Measurements from ENCODE around the gene ATP10A.

Gene ATP10A

DNA sequence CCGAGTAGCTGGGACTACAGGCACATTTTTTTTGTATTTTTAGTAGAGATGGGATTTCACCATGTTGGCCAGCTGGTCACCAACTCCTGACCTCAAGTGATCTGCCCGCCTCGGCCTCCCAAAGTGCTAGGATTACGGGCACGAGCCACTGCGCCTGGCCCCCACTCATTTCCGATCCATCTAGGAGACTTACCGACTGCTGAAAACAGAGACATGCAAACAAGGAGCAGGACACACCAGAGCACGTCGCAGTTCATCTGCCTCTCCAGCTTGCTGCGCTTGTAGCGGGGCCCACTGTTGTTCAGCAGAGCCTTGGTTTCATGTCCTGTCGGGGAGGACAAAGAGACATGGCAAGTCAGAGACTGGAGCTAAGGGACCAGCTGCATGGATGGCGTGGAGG lies 137.4 kb downstream of the ATP10A start:
- Histone ChIP-seq H4K8ac (ENCODE audit: low read depth, low read length) (no peak overlapping the region), H2BK120ac (ENCODE audit: insufficient read depth, low read length, poor library complexity) (no peak overlapping the region), H3K79me1 (ENCODE audit: low read length) (no peaks in the 10 kb centered on the region), H4K91ac (ENCODE audit: low read depth, low read length) (no peak overlapping the region), H4K12ac (ENCODE audit: low read depth, low read length) (no peak overlapping the region), H3K4me1 (ENCODE audit: control insufficient read depth in 1 of 2, insufficient read depth in 2 of 2, low read length in 2 of 2) (peaks cover 1 to 2% of the 10 kb centered on the region in 2 experiments), H3K9me3 (ENCODE audit: insufficient read depth, low read depth, low read length) (no peaks in the 10 kb centered on the region), H2AFZ (ENCODE audit: insufficient read depth, low read length, poor library complexity) (no peak overlapping the region), H3K36me3 (ENCODE audit: control insufficient read depth in 1 of 2, insufficient read depth in 2 of 2, low read length in 2 of 2) (no peaks in the 10 kb centered on the region), H2AK5ac (ENCODE audit: low read length) (no peak overlapping the region), H3K4ac (ENCODE audit: low read depth, low read length) (no peak overlapping the region), H3K9ac (ENCODE audit: low read length) (no peak overlapping the region), H3K27ac (ENCODE audit: low read depth, low read length) (no peak overlapping the region), H2BK5ac (ENCODE audit: low read depth, low read length, poor library complexity) (no peak overlapping the region), H3K4me3 (ENCODE audit: low read depth, low read length) (no peak overlapping the region), H3K18ac (ENCODE audit: low read length) (no peak overlapping the region), H3K14ac (ENCODE audit: low read length) (no peak overlapping the region), H2BK12ac (ENCODE audit: low read length) (no peak overlapping the region), H3K27me3 (ENCODE audit: insufficient read depth, low read length) (no peaks in the 10 kb centered on the region), H3K79me2 (ENCODE audit: control insufficient read depth, insufficient read depth, low read length, poor library complexity) (no peaks in the 10 kb centered on the region), H3K23ac (ENCODE audit: low read length) (no peak overlapping the region), H3K4me2 (ENCODE audit: low read length) (no peak overlapping the region)
- no CpG with 5 or more reads among the region's 14 CpGs for WGBS (ENCODE audit: extremely low coverage, insufficient coverage, insufficient read length)
- DNase-seq, result no peak

DNA sequence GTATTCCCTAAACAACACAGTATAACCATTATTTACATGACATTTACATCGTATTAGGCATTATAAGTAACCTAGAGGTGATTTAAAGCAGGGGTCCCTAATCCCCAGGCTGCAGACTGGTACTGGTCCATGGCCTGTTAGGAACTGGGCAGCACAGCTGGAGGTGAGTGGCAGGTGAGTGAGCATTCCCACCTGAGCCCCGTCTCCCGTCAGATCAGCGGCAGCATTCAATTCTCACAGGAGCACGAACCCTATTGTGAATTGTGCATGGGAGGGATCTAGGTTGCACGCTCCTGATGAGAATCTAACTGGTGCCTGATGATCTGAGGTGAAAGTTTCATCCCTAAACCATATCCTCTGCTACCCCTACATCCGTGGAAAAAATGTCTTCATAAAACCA lies 138.2 kb downstream of the ATP10A start:
- Histone ChIP-seq H3K4me1 (ENCODE audit: control insufficient read depth in 1 of 2, insufficient read depth in 2 of 2, low read length in 2 of 2) (peaks cover 1 to 2% of the 10 kb centered on the region in 2 experiments), H4K91ac (ENCODE audit: low read depth, low read length) (no peak overlapping the region)

DNA sequence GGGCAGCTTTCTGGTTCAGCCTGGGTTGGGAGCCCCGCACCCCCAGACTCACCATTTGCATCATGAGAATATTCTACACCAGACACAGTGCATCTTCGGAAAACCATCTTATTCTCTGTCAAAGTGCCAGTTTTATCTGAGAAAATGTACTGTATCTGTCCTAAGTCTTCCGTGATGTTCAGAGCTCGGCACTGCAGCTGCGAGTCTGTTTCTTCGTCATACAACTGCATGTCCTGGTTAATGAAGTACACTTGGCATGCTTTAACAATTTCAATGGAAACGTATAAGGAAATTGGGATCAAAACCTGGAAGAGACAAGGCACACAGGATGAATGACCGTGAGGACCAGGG lies 141.5 kb downstream of the ATP10A start:
- H3K18ac ChIP-seq (ENCODE audit: low read length), result no peak overlapping the region
- no peak overlapping the region for H3K4me3 ChIP-seq (ENCODE audit: low read depth, low read length)
- H2AFZ ChIP-seq (ENCODE audit: insufficient read depth, low read length, poor library complexity), result no peak overlapping the region
- no peaks in the 10 kb centered on the region for H3K36me3 ChIP-seq (ENCODE audit: control insufficient read depth in 1 of 2, insufficient read depth in 2 of 2, low read length in 2 of 2)
- no CpG with 5 or more reads among the region's 8 CpGs for WGBS (ENCODE audit: extremely low coverage, insufficient coverage, insufficient read length)
- H4K91ac ChIP-seq (ENCODE audit: low read depth, low read length), result no peak overlapping the region
- no peaks in the 10 kb centered on the region for H3K27me3 ChIP-seq (ENCODE audit: insufficient read depth, low read length)
- no peak overlapping the region for H3K14ac ChIP-seq (ENCODE audit: low read length)
- no peak overlapping the region for H3K23ac ChIP-seq (ENCODE audit: low read length)
- no peaks in the 10 kb centered on the region for H3K9me3 ChIP-seq (ENCODE audit: insufficient read depth, low read depth, low read length)
- H3K4me2 ChIP-seq (ENCODE audit: low read length), result no peak overlapping the region
- H2AK5ac ChIP-seq (ENCODE audit: low read length), result no peak overlapping the region
- no peak for DNase-seq
- H2BK120ac ChIP-seq (ENCODE audit: insufficient read depth, low read length, poor library complexity), result no peak overlapping the region
- no peak overlapping the region for H3K27ac ChIP-seq (ENCODE audit: low read depth, low read length)
- H3K9ac ChIP-seq (ENCODE audit: low read length), result no peak overlapping the region
- no peak overlapping the region for H3K4ac ChIP-seq (ENCODE audit: low read depth, low read length)
- H4K8ac ChIP-seq (ENCODE audit: low read depth, low read length), result no peak overlapping the region
- H2BK12ac ChIP-seq (ENCODE audit: low read length), result no peak overlapping the region
- no peak overlapping the region for H4K12ac ChIP-seq (ENCODE audit: low read depth, low read length)
- no peaks in the 10 kb centered on the region for H3K4me1 ChIP-seq (ENCODE audit: control insufficient read depth in 1 of 2, insufficient read depth in 2 of 2, low read length in 2 of 2)
- no peak overlapping the region for H2BK5ac ChIP-seq (ENCODE audit: low read depth, low read length, poor library complexity)
- no peaks in the 10 kb centered on the region for H3K79me2 ChIP-seq (ENCODE audit: control insufficient read depth, insufficient read depth, low read length, poor library complexity)
- H3K79me1 ChIP-seq (ENCODE audit: low read length), result no peaks in the 10 kb centered on the region

More for the DNA sequence above, 138.2 kb downstream of the ATP10A start:
- Histone ChIP-seq H2AK5ac (ENCODE audit: low read length) (no peak overlapping the region), H3K36me3 (ENCODE audit: control insufficient read depth in 1 of 2, insufficient read depth in 2 of 2, low read length in 2 of 2) (no peaks in the 10 kb centered on the region), H3K14ac (ENCODE audit: low read length) (no peak overlapping the region), H2BK5ac (ENCODE audit: low read depth, low read length, poor library complexity) (no peak overlapping the region), H3K27me3 (ENCODE audit: insufficient read depth, low read length) (no peaks in the 10 kb centered on the region), H3K79me1 (ENCODE audit: low read length) (no peaks in the 10 kb centered on the region), H4K12ac (ENCODE audit: low read depth, low read length) (no peak overlapping the region), H3K27ac (ENCODE audit: low read depth, low read length) (no peak overlapping the region), H2AFZ (ENCODE audit: insufficient read depth, low read length, poor library complexity) (no peak overlapping the region), H3K18ac (ENCODE audit: low read length) (no peak overlapping the region), H2BK12ac (ENCODE audit: low read length) (no peak overlapping the region), H3K9ac (ENCODE audit: low read length) (no peak overlapping the region), H3K4ac (ENCODE audit: low read depth, low read length) (no peak overlapping the region), H4K8ac (ENCODE audit: low read depth, low read length) (no peak overlapping the region), H3K4me3 (ENCODE audit: low read depth, low read length) (no peak overlapping the region), H2BK120ac (ENCODE audit: insufficient read depth, low read length, poor library complexity) (no peak overlapping the region), H3K9me3 (ENCODE audit: insufficient read depth, low read depth, low read length) (no peaks in the 10 kb centered on the region), H3K79me2 (ENCODE audit: control insufficient read depth, insufficient read depth, low read length, poor library complexity) (no peaks in the 10 kb centered on the region), H3K23ac (ENCODE audit: low read length) (no peak overlapping the region), H3K4me2 (ENCODE audit: low read length) (no peak overlapping the region)
- WGBS (ENCODE audit: extremely low coverage, insufficient coverage, insufficient read length), result no CpG with 5 or more reads among the region's 7 CpGs
- DNase-seq, result no peak

DNA sequence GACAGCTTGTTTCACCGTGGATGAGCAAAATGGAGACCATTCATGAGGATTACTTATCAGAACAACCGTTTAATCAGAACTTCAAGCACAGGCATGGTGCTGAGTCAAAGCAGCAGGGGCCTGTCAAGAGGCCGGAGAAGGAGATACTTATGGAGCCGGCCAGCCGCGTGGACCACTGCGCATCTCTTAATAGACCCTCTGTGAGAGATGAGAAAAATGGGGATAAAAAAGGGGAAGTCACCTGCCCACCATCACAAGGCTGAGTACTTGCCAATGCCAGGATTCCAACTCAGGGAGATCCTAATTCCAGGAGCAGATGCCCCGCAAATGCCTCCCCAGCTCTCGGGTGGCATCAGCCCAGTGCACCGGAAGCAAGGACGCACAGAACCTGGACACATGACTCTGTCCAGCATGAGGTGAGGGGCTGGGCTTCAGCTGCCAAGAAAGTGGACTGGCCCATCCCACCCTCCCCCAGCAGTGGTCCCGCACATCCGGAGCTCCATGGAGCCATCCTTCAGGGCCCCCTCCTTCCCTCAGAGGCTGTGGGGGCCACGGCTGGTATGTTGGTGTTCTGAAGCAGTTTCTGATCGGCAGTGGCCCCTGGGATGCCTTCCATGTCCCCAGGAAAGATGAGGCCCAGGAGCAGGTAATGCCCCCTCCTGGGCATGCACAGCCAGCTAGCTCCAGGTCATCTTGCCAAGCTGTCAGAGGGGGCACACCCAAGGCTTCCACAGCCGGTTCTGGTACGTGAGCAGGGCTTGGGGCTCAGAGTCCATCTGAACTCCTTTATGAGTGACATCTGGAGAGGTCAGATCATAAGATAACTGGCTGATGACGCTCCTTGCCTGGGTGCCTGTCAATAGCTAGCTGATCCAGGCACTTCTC lies 143.8 kb downstream of the ATP10A start:
- Histone ChIP-seq H3K27ac (ENCODE audit: low read depth, low read length) (no peak overlapping the region), H3K27me3 (ENCODE audit: insufficient read depth, low read length) (no peaks in the 10 kb centered on the region), H3K23ac (ENCODE audit: low read length) (no peak overlapping the region), H3K4me3 (ENCODE audit: low read depth, low read length) (no peak overlapping the region), H2AFZ (ENCODE audit: insufficient read depth, low read length, poor library complexity) (no peak overlapping the region), H3K4me1 (ENCODE audit: control insufficient read depth in 1 of 2, insufficient read depth in 2 of 2, low read length in 2 of 2) (no peaks in the 10 kb centered on the region), H3K4ac (ENCODE audit: low read depth, low read length) (no peak overlapping the region), H4K91ac (ENCODE audit: low read depth, low read length) (no peak overlapping the region), H3K79me2 (ENCODE audit: control insufficient read depth, insufficient read depth, low read length, poor library complexity) (no peaks in the 10 kb centered on the region), H3K18ac (ENCODE audit: low read length) (no peak overlapping the region), H4K12ac (ENCODE audit: low read depth, low read length) (no peak overlapping the region), H2BK5ac (ENCODE audit: low read depth, low read length, poor library complexity) (no peak overlapping the region), H2AK5ac (ENCODE audit: low read length) (no peak overlapping the region), H2BK120ac (ENCODE audit: insufficient read depth, low read length, poor library complexity) (no peak overlapping the region), H3K9me3 (ENCODE audit: insufficient read depth, low read depth, low read length) (no peaks in the 10 kb centered on the region), H3K36me3 (ENCODE audit: control insufficient read depth in 1 of 2, insufficient read depth in 2 of 2, low read length in 2 of 2) (no peaks in the 10 kb centered on the region), H3K14ac (ENCODE audit: low read length) (no peak overlapping the region), H3K9ac (ENCODE audit: low read length) (no peak overlapping the region), H3K79me1 (ENCODE audit: low read length) (no peaks in the 10 kb centered on the region), H4K8ac (ENCODE audit: low read depth, low read length) (no peak overlapping the region), H3K4me2 (ENCODE audit: low read length) (no peak overlapping the region), H2BK12ac (ENCODE audit: low read length) (no peak overlapping the region)
- WGBS (ENCODE audit: extremely low coverage, insufficient coverage, insufficient read length), result no CpG with 5 or more reads among the region's 18 CpGs
- no peak for DNase-seq
